Mesodermal cell (in vitro differentiated cells): ENCODE data around the gene VAC14.
A peak's percentile ranks its signal among the peaks of the same experiment; 100 is the strongest.

Source experiments
- H3K27ac ChIP-seq: 2 replicates; pipeline ENCODE4 v1.7.0; 2013; ENCODE audit warnings: mild to moderate bottlenecking, low read depth, low read length, moderate library complexity; ENCODE audit not compliant: severe bottlenecking
- H3K36me3 ChIP-seq: 2 replicates; pipeline ENCODE4 v1.7.1; 2013; ENCODE audit warnings: mild to moderate bottlenecking, low read length, moderate library complexity; ENCODE audit not compliant: control insufficient read depth, insufficient read depth
- H3K4me1 ChIP-seq: one replicate; pipeline ENCODE4 v1.7.1; 2013; ENCODE audit warnings: mild to moderate bottlenecking, low read length; ENCODE audit not compliant: insufficient read depth, control insufficient read depth, poor library complexity, severe bottlenecking
- H3K4me3 ChIP-seq: 2 replicates; pipeline ENCODE4 v1.7.0; 2013; ENCODE audit warnings: low read length, control low read depth, mild to moderate bottlenecking; ENCODE audit not compliant: insufficient read depth, poor library complexity, severe bottlenecking; ENCODE audit errors: extremely low read depth
- H3K9me3 ChIP-seq: 2 replicates; pipeline ENCODE4 v1.7.1; 2013; ENCODE audit warnings: mild to moderate bottlenecking, low read length, moderate library complexity; ENCODE audit not compliant: control insufficient read depth
- WGBS, 2 experiments: methylation state at CpG; one replicate each; pipeline ENCODE4 v1.1.5; 2013; ENCODE audit warnings: missing lambda C conversion rate in 2 of 2; ENCODE audit not compliant: insufficient coverage in 2 of 2; 5-methylcytosine and 5-hydroxymethylcytosine counted together

The VAC14 gene

DNA sequence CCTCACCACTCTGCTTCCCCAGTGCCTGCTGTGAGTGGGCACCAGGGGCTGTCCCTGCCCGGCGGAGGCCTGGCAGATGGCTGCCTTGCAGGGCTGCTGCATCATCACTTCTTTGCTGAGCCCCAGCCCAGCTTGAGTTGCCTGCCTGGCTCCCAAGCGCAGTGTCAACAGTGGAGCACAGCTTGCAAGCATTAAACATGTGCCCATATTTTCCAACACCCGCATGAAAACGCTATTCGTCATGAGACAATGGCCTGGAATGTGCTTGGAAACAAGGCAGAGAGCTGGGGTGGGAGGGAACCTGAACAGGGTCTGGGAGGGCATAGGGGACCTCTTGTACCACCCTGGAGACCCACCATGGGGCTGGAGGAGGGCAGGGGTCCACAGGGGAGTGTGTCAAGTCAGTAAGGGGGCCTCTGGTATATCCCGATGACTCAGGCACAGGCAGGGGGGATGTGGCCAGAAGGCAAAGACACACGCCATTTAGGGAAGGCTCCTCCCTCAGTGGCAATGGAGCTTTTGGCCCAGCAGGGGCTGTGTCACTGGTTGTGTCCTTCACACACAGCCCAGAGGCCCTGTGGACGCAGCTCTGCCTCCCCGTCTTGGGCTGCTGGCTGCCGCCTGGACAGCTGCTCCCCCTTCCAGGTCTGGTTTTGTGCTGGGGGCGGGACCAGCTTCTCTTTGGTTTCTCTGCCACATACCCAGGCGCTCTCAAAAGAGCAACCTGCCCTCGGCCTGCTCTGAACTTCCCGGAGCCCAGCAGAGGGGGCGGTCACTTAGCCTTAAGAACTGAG lies 97.7 kb downstream of the VAC14 start:
- Histone ChIP-seq H3K27ac (peak overlapping the region; percentile 83), H3K9me3 (no peaks in the 10 kb centered on the region), H3K4me3 (no peak overlapping the region), H3K36me3 (peaks cover 12% of the 10 kb centered on the region), H3K4me1 (peaks cover 57% of the 10 kb centered on the region)
- WGBS, 2 experiments = 59 to 63% methylated on average over 13 to 16 of the region's 16 CpGs

DNA sequence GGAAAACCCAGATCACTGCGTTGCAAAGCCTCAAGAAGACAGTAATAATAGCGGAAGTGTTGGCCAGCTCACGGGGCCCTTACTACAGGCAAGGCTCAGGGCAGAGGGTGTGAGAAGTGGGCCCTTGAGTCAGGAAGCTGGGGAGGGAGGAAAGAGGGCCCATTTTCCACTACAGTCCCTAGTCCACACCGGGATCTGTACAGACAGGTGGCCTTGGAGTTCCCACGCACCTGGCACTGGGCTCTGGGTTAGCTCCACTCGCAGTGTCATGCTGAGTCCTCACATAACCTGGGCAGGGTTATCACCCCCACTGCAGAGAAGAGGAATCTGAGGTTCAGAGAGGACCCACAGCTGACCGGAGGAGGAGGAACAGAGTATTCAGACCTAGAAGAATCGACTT lies 98.3 kb downstream of the VAC14 start:
- 89 to 96% methylated on average over 4 to 8 of the region's 8 CpGs for WGBS, 2 experiments

DNA sequence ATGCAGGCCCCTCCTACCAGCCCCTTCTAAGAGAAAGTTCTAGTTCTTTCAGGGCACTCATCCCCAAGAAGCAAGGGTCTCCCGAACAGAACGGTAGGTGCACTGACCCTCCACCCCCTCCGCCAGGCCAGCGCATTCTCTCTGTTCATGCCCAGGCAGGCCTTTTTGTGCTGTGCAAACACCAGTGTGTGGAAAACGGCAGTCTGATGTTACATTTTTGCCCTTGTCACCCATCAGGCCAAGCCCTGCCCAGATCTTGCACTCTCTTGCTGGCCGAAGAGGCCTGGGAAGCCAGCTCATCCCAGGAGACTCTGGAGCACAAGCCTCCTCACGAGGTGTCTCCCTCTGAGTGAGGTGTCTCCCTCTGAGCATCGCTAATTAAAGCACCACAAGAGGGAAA lies 99.0 kb downstream of the VAC14 start:
- H3K27ac ChIP-seq = no peak overlapping the region
- 91 to 96% methylated on average over 8 of the region's 8 CpGs for WGBS, 2 experiments
- no peak overlapping the region for H3K4me3 ChIP-seq
- no peaks in the 10 kb centered on the region for H3K9me3 ChIP-seq
- peaks cover 15% of the 10 kb centered on the region for H3K36me3 ChIP-seq
- H3K4me1 ChIP-seq = peaks cover 57% of the 10 kb centered on the region

More for the DNA sequence above, 98.3 kb downstream of the VAC14 start:
- peaks cover 57% of the 10 kb centered on the region for H3K4me1 ChIP-seq
- H3K27ac ChIP-seq = peak overlapping the region; percentile 83
- H3K9me3 ChIP-seq = no peaks in the 10 kb centered on the region
- no peak overlapping the region for H3K4me3 ChIP-seq
- peaks cover 15% of the 10 kb centered on the region for H3K36me3 ChIP-seq

DNA sequence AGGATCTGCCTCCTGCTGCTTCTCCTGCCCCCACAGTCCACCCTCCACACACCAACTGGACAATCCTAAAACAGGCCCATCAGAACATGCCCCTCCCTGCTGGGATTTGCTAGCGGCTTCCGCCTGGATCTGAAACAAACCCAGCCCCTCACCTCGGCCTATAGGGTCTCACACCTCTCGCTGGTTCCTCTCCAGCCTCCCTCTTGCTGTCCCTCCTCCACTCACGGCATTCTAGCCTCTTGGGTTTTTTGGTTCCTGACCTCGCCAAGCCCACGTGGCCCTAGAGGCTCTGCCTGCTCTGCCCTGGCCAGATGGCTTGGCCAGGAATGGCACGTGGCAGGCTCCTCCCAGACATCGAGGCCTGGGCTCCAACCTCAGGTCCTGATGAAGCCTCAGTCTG lies 99.4 kb downstream of the VAC14 start:
- no peak overlapping the region for H3K4me3 ChIP-seq
- peaks cover 15% of the 10 kb centered on the region for H3K36me3 ChIP-seq
- H3K4me1 ChIP-seq = peaks cover 59% of the 10 kb centered on the region
- WGBS, 2 experiments = 97 to 99% methylated on average over 9 of the region's 9 CpGs
- H3K9me3 ChIP-seq = no peaks in the 10 kb centered on the region
- no peak overlapping the region for H3K27ac ChIP-seq

DNA sequence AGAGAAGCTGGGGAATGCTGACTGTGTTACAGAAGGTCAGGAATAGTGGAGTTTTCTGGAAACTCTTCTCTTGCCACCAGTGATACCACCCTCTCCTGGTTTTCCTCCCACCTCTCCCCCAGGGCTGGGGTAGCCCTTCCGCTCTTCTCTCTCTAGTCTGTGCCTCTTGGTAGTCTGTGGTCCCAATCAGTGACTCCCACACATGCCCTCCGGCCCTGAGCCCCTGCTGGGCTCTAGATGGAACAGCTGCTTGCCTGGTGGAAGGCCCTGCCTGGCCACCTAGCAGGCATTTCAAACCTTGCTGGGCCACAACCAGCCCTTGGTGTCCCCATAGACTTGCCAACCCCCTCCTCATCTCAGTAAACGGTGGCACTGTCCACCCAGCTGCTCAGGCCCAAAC lies 99.9 kb downstream of the VAC14 start:
- H3K9me3 ChIP-seq = no peaks in the 10 kb centered on the region
- WGBS, 2 experiments = 87 to 95% methylated on average over 3 of the region's 3 CpGs
- no peak overlapping the region for H3K4me3 ChIP-seq
- H3K4me1 ChIP-seq = peaks cover 61% of the 10 kb centered on the region
- peaks cover 15% of the 10 kb centered on the region for H3K36me3 ChIP-seq
- no peak overlapping the region for H3K27ac ChIP-seq

DNA sequence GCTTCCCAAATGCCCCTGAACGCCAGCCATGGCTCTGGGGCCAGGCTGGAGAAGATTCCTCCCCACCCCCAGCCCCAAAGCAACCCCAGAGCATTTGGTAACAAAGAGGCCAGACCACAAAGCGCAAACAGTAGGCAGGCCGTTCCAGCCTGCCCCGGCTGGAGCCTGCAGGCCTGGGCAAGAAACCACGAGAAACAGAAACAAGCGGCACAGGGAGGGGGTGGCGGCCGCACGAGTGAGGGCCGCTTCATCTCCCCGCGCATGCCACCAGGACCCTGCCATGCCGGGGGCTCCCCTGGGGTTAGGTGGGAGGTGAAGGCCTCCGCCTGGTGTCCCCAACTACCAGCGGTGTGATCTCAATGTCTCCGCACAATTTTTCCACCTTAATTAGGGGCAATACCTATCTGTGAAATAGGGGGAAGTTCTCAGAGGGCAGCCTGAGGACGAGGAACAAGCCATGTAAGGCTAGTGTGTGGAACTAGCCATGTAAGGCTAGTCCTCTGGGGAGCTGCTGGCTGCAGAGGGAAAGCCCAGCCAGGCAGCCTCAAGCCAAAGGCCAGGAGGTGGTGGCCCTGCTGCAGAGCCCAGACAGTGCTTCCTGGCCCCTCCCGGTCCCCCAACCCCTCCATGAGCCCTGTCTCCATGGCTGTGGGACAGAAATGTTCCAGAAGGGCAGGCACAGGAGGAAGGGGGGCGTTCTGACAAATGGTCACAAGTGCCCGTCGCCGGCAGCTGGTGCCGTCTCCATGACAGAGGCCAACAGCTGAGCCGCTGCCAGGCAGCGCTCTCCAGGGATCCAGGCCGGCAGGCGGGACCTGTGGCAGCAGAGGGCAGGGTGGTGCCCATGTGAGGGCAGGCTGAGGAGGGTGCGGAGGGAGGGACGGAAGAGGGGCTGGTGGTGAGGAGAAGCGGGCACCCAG lies 100.6 kb downstream of the VAC14 start:
- no peak overlapping the region for H3K27ac ChIP-seq
- no peaks in the 10 kb centered on the region for H3K9me3 ChIP-seq
- H3K4me3 ChIP-seq = no peak overlapping the region
- WGBS, 2 experiments = 90 to 91% methylated on average over 27 to 30 of the region's 30 CpGs
- peaks cover 15% of the 10 kb centered on the region for H3K36me3 ChIP-seq
- peaks cover 65% of the 10 kb centered on the region for H3K4me1 ChIP-seq

DNA sequence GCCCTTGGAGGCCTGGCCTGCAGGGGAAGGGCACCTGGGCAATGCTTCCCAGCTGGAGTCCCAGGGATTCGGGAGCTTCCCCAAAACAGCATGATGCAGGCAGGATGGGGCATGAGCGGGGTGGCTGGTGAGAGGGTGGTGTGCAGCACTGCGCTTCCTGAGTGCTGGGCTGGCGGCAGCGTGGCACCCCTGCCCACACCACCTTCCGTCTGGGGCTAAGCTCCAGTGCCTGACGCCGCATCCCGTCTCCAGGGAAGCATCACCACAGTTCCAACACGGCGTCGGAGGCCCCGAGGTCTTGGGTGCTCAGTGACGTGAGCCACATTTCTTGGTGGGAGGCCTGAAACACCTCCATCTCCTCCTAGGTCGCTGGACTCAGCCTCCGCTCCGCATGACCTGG lies 101.3 kb downstream of the VAC14 start:
- WGBS, 2 experiments = 93 to 95% methylated on average over 15 to 17 of the region's 17 CpGs
- peaks cover 15% of the 10 kb centered on the region for H3K36me3 ChIP-seq
- no peaks in the 10 kb centered on the region for H3K9me3 ChIP-seq
- H3K4me3 ChIP-seq = no peak overlapping the region
- H3K4me1 ChIP-seq = peaks cover 61% of the 10 kb centered on the region
- no peak overlapping the region for H3K27ac ChIP-seq

DNA sequence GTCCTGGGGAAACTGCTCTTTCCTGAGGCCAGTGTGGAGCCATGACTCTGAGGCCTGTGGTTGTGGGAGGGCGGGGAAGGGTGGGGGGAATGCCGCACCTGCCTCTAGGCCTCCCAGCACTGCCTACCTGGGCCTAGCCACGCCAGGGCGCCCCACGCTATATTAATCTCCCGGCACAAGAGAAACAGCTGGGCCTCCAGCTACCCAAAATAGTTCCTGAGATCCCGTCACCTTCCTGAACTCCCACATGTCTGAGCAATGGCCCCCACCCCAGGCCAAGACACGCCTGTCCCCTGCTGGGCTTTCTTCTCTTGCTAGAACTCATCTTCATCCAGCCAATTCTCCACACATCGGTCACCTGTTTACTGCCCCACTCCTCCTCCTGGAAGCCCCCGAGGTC lies 102.1 kb downstream of the VAC14 start:
- no peak overlapping the region for H3K4me3 ChIP-seq
- H3K36me3 ChIP-seq = peaks cover 15% of the 10 kb centered on the region
- WGBS, 2 experiments = 98 to 100% methylated on average over 6 to 10 of the region's 10 CpGs
- H3K4me1 ChIP-seq = peaks cover 62% of the 10 kb centered on the region
- no peaks in the 10 kb centered on the region for H3K9me3 ChIP-seq
- no peak overlapping the region for H3K27ac ChIP-seq

DNA sequence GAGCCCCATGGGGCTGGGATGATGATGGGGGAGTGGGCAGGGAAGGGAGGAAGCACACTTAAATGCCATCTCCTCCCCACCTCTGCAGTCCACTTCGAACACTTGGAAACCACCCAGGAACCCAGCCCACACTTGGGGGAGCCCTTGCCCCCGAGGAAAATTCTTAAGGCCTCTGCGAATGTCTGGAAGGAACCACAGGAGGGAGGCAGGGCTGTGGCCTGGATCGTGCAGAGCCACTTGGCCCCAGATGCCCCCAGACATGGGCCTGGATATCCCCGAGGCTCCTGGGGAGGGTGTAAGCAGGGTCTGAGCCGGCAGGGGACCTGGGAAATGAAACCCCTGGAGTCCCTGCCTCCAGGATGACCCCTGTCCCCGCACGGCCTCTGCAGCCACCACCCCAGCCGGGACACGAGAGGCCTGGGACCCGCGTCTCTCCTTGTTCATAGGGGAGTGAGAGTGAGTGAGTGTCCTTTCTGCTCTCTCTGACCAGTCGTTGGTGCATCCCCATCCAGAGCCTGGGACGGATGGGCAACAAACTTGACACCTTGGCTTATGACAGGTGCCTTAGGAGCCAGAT lies 103.3 kb downstream of the VAC14 start:
- peaks cover 62% of the 10 kb centered on the region for H3K4me1 ChIP-seq
- peak overlapping the region; percentile 53 for H3K27ac ChIP-seq
- H3K4me3 ChIP-seq = no peak overlapping the region
- H3K36me3 ChIP-seq = peaks cover 15% of the 10 kb centered on the region
- no peaks in the 10 kb centered on the region for H3K9me3 ChIP-seq
- 85 to 87% methylated on average over 13 of the region's 14 CpGs for WGBS, 2 experiments

DNA sequence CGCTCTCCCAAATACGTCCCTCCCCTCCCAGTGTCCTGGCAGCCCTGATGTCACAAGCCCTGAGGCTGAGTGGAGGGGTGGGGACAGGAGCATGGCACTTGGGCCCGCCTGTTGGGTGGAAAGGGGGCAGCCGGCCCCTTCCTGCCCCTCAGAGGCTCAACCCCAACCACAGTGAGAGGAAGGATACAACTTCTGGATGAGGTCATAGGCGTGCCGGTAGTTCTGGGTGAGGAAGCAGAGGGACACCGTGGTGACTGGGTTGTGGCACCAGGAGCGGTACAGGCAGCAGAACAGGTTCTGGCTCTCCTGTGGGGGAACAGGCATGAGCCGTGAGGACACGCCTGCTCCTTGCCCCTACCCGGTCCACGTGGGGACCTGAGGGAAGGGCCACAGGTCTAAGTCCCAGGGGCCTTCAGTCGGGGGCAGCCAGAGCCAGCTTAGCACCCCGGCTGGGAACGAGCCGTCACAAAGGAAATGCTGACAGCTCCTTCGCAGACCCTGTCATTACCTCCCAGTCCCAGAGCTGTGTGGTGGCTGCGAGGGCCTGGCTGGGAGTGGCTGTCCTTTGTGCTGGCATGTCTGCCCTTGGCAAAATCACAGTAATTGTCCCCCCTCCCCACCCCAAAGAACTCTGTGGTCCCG lies 103.9 kb downstream of the VAC14 start:
- Histone ChIP-seq H3K27ac (peak overlapping the region; percentile 53), H3K36me3 (peaks cover 15% of the 10 kb centered on the region), H3K4me1 (peaks cover 63% of the 10 kb centered on the region), H3K4me3 (no peak overlapping the region), H3K9me3 (no peaks in the 10 kb centered on the region)
- 66 to 73% methylated on average over 10 to 12 of the region's 19 CpGs for WGBS, 2 experiments
